Caco-2 (cell line): Measurements from ENCODE around the gene SDK2. TPM values are rescaled to one million over a fixed set of nuclear protein-coding genes. Genes with fewer than 3 reads are reported as not detected.

ENCODE experiments used
- BruUV-seq: library from RNA; stranded (reverse); fragments of 400-500 nt; replicated peaks from 2 replicates; lab custom pipeline; 2021; lab: Mats Ljungman, UMichigan
- CTCF ChIA-PET: fragments of 300-600 bp; sonication (Branson Sonifier 250); formaldehyde crosslinking; loops from one replicate; lab custom pipeline; 2022; ENCODE audit warnings: antibody characterized with exemption; lab: Charles Lee
- POLR2A ChIA-PET: fragments of 300-600 bp; sonication (Branson Sonifier 250); formaldehyde crosslinking; loops from one replicate; lab custom pipeline; 2022; ENCODE audit warnings: antibody characterized with exemption; lab: Charles Lee
- DNase-seq, 2 experiments: peaks; one replicate each; pipeline versions ENCODE4 v3.0.0 to v3.0.0-alpha.2; 2020 to 2022
- H3K27me3 ChIP-seq: replicated peaks from 2 replicates; pipeline ENCODE4 v1.6.0; 2011; ENCODE audit warnings: low read length; ENCODE audit not compliant: control insufficient read depth, insufficient read depth
- H3K36me3 ChIP-seq: 2 replicates; pipeline ENCODE4 v1.5.1; 2011; ENCODE audit warnings: low read length; ENCODE audit not compliant: control insufficient read depth, insufficient read depth
- H3K4me1 ChIP-seq: fragments of 250-450 bp; sonication (Bioruptor Pico); 2 replicates; pipeline ENCODE4 v1.5.1; 2020; ENCODE audit warnings: mild to moderate bottlenecking
- H3K4me3 ChIP-seq: 2 replicates; pipeline ENCODE4 v1.5.1; 2011; ENCODE audit warnings: low read depth, mild to moderate bottlenecking, control low read depth, low read length
- H3K9me3 ChIP-seq: fragments of 250-450 bp; sonication (Bioruptor Pico); 2 replicates; pipeline ENCODE4 v1.5.1; 2020; ENCODE audit warnings: mild to moderate bottlenecking, moderate library complexity
- H3K27ac Mint-ChIP-seq: one replicate; pipeline ENCODE4 v1.8.0; 2022; ENCODE audit warnings: mixed read lengths; ENCODE audit not compliant: unreplicated experiment
- H3K27me3 Mint-ChIP-seq: one replicate; pipeline ENCODE4 v1.8.0; 2022; ENCODE audit warnings: mixed read lengths; ENCODE audit not compliant: insufficient read depth, unreplicated experiment
- H3K36me3 Mint-ChIP-seq: one replicate; pipeline ENCODE4 v1.8.0; 2022; ENCODE audit warnings: mild to moderate bottlenecking, mixed read lengths; ENCODE audit not compliant: insufficient read depth, unreplicated experiment
- H3K4me1 Mint-ChIP-seq: one replicate; pipeline ENCODE4 v1.8.0; 2022; ENCODE audit warnings: low read depth, mixed read lengths; ENCODE audit not compliant: unreplicated experiment
- H3K4me3 Mint-ChIP-seq: one replicate; pipeline ENCODE4 v1.8.0; 2022; ENCODE audit warnings: mild to moderate bottlenecking, moderate library complexity, mixed read lengths; ENCODE audit not compliant: unreplicated experiment
- H3K9me3 Mint-ChIP-seq: one replicate; pipeline ENCODE4 v1.8.0; 2022; ENCODE audit warnings: mixed read lengths; ENCODE audit not compliant: unreplicated experiment
- CTCF ChIP-seq, 2 experiments: fragments of 200-600 bp in 1 of 2; IDR thresholded peaks; 1 replicate in 1 of 2; 2 replicates in 1 of 2; pipeline versions ENCODE4 v1.5.1 to v1.8.0; 2011 to 2022; ENCODE audit warnings: antibody characterized with exemption in 1 of 2, control low read depth in 1 of 2, inconsistent platforms in 1 of 2, low read depth in 1 of 2, low read length in 1 of 2, mild to moderate bottlenecking in 1 of 2, moderate library complexity in 1 of 2; ENCODE audit not compliant: insufficient read depth in 1 of 2, severe bottlenecking in 1 of 2, unreplicated experiment in 1 of 2
- intact Hi-C: fragments of 100-400 bp; cut with micrococcal nuclease; formaldehyde crosslinking; loops from one replicate; pipeline ENCODE4 v1.10.0; 2022; ENCODE audit not compliant: unreplicated experiment
- total RNA-seq: library from RNA; stranded (reverse); gene quantifications from 2 replicates; pipeline ENCODE4 v1.2.3, GENCODE V29; 2022

Gene SDK2
- total RNA-seq, 1 experiment from 2014 or later = 0.09 TPM

DNA sequence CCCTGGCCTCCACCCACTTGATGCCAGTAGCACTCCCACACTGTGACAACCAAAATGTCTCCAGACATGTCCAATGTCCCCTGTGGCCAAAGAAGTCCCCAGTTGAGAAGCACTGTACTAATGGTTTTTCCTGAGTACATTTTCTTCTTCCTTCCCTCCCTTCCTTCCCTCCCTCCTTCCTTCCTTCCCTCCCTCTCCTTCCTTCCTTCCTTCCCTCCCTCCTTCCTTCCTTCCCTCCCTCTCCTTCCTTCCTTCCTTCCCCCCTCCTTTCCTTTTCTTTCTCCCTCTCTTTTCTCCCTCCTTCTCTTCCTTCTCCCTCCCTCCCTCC lies 255.7 kb downstream of the SDK2 start:
- peaks cover 10% of the 10 kb centered on the region for H3K27me3 Mint-ChIP-seq
- no peaks in the 10 kb centered on the region for H3K4me1 Mint-ChIP-seq
- no peak overlapping the region for H3K4me3 Mint-ChIP-seq
- no TSS peak for BruUV-seq
- H3K9me3 Mint-ChIP-seq = no peaks in the 10 kb centered on the region
- ChIA-PET CTCF (interaction anchor here (1.0 kb wide), 1 partner anchor 133 kb away, joined by 4 read pairs; no protein-coding TSS in a partner anchor), POLR2A (no interaction called here)
- no peaks in the 10 kb centered on the region for H3K4me1 ChIP-seq
- no peak overlapping the region for H3K27ac Mint-ChIP-seq
- H3K27me3 ChIP-seq = 0 out of 2 replicates have a peak, but pooled peaks cover 2% of the 10 kb centered on the region
- TF ChIP-seq CTCF (IDR thresholded peaks at IDR 0.05; ENCODE audit: insufficient read depth in 1 of 2, low read depth in 1 of 2, low read length in 1 of 2, severe bottlenecking in 1 of 2, unreplicated experiment in 1 of 2) = no peak
- DNase-seq = no peak
- intact Hi-C loops = no loop called here
- H3K36me3 ChIP-seq = no peaks in the 10 kb centered on the region
- no peaks in the 10 kb centered on the region for H3K36me3 Mint-ChIP-seq
- H3K9me3 ChIP-seq = no peaks in the 10 kb centered on the region
- no peak overlapping the region for H3K4me3 ChIP-seq

DNA sequence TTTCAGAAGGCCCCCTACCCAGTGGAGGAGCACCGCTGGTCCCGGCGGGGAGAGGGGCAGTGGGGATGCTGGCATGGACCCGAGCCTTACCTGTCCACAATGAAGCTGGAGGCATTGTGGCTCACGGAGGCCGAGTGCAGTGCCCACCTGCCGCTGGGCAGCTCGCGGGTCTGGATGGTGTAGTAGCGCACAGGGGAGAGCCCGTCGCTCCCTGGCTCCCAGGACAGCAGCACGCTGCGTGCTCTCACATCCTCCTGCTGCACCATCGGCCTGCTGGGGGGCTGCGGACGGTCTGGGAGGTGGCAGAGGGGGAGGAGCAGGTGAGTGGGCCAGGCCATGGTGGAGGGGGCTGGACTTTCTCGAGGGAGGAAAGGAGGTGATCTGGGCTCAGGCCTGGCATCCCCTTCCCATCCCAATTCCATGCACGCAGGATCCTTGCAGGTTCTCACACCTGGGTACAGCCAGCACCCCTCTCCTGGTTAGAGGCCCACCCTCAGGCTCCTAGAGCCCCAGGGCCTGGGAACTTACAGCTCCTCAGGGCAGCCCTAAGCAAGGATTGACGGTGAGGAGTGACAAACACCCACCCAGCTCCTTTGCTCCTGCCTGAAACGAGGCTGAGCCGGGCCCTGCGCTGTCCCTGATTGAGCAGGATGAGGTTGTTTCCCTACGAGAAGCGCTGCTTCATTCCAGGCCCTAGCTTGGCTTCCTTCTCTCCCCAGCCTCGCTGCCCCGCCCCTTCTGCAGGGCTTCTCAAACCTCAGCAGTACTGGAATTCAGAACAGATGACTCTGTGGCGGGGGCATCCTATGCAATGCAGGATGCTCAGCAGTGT lies 256.3 kb downstream of the SDK2 start:
- CTCF ChIA-PET = interaction anchor here (0.5 to 1.1 kb wide), 3 partner anchors 18 to 194 kb away, joined by 3 read pairs; no protein-coding TSS in a partner anchor
- no peaks in the 10 kb centered on the region for H3K36me3 Mint-ChIP-seq
- TF ChIP-seq CTCF (IDR thresholded peaks at IDR 0.05; ENCODE audit: insufficient read depth in 1 of 2, low read depth in 1 of 2, low read length in 1 of 2, severe bottlenecking in 1 of 2, unreplicated experiment in 1 of 2) = no peak
- no peak overlapping the region for H3K4me3 ChIP-seq
- H3K9me3 ChIP-seq = no peaks in the 10 kb centered on the region
- intact Hi-C loops = no loop called here
- H3K27me3 ChIP-seq = peaks cover 2% of the 10 kb centered on the region; the same call in 1 of the 2 replicates
- H3K27ac Mint-ChIP-seq = no peak overlapping the region
- H3K27me3 Mint-ChIP-seq = peaks cover 13% of the 10 kb centered on the region
- no peaks in the 10 kb centered on the region for H3K4me1 Mint-ChIP-seq
- H3K9me3 Mint-ChIP-seq = no peaks in the 10 kb centered on the region
- POLR2A ChIA-PET = interaction anchor here (0.6 kb wide), 1 partner anchor 30 kb away, joined by 3 read pairs; no protein-coding TSS in a partner anchor
- BruUV-seq = no TSS peak
- H3K36me3 ChIP-seq = no peaks in the 10 kb centered on the region
- DNase-seq = no peak
- no peak overlapping the region for H3K4me3 Mint-ChIP-seq
- H3K4me1 ChIP-seq = no peaks in the 10 kb centered on the region

- H3K4me3 ChIP-seq = no peak overlapping the region
- Mint-ChIP-seq H3K36me3 (no peaks in the 10 kb centered on the region), H3K27ac (no peak overlapping the region), H3K4me1 (no peaks in the 10 kb centered on the region), H3K4me3 (no peak overlapping the region), H3K27me3 (peaks cover 15% of the 10 kb centered on the region), H3K9me3 (no peaks in the 10 kb centered on the region)
- no peaks in the 10 kb centered on the region for H3K36me3 ChIP-seq
- H3K9me3 ChIP-seq = no peaks in the 10 kb centered on the region
- no peaks in the 10 kb centered on the region for H3K4me1 ChIP-seq
- no peak for TF ChIP-seq CTCF (IDR thresholded peaks at IDR 0.05; ENCODE audit: insufficient read depth in 1 of 2, low read depth in 1 of 2, low read length in 1 of 2, severe bottlenecking in 1 of 2, unreplicated experiment in 1 of 2)
- H3K27me3 ChIP-seq = peaks cover 2% of the 10 kb centered on the region; the same call in 1 of the 2 replicates
- intact Hi-C loops = no loop called here
- no TSS peak for BruUV-seq
- no peak for DNase-seq
- ChIA-PET POLR2A (no interaction called here), CTCF (no interaction called here)
Measured at GRCh38 chr17:73386561-73386960, 257.7 kb downstream of the SDK2 start.
